ENCODE results near the gene ZIC1.

ZIC1 gene

DNA sequence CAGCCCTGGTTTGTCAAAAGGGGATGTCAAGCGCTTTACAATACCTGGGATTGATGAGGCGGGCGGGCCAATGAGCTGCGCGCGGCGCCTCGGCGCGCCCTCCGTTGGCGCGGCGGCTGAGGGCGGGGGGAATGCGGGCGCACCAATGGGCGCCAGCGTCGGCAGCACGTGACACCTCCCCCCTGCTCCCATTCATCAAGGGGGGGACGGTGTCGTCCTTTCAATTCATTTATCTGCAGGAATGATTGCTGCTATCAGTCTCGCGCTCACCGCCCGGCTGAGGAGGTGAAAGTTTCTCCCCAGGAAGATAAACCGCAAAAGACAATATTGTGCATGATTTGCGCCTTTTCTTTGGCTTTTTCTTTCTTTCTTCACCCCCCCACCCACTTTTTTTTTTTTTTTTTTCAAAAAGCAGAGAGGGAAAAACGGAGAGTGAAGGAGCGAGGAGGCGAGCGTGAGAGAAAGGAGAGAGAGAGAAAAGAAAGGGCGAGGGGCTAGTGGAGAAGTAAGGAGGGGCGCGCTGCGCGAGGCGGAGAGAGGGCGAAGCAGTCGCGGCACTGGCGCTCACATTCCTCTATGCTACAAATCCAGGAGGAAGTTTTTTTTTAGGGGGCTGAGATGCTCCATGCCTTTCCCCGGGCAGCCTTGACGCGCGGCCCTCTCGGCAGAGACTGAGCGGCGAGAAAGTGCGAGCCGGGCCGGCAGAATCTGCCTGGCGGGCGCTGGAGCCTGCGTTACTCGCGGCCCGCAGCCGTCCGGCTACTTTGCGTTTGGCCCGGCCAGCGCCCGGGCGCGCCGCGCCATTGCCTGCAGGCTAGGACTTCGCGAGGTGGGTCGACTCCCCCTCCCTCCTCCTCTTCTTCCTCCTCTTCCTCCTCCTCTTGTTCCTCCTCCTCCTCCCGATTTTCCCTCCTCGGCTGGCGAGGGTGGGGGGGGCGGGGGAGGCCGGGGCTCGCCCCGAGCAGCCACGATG, at the start of gene ZIC1:
TSS of gene ZIC1 (plus strand) at position 223 of the 973 bp plus-strand sequence. CDS start at position 971, 748 bp downstream.
- TF ChIP-seq GATA3 (IDR thresholded peaks at IDR 0.05; ENCODE audit: low read depth, low read length) = no peak
- no peak for TF ChIP-seq GATA2 (IDR thresholded peaks at IDR 0.05; ENCODE audit: low read depth, low read length)

- TF ChIP-seq GATA2 (IDR thresholded peaks at IDR 0.05; ENCODE audit: low read depth, low read length) = no peak
- TF ChIP-seq GATA3 (IDR thresholded peaks at IDR 0.05; ENCODE audit: low read depth, low read length) = no peak
Observed at GRCh38 chr3:147360051-147360439, 49.1 kb upstream of the ZIC1 start.

- TF ChIP-seq GATA2 (IDR thresholded peaks at IDR 0.05; ENCODE audit: low read depth, low read length) = no peak
- no peak for TF ChIP-seq GATA3 (IDR thresholded peaks at IDR 0.05; ENCODE audit: low read depth, low read length)
Observed at GRCh38 chr3:147360646-147361453, 48.3 kb upstream of the ZIC1 start.

- TF ChIP-seq GATA3 (IDR thresholded peaks at IDR 0.05; ENCODE audit: low read depth, low read length) (no peak), GATA2 (IDR thresholded peaks at IDR 0.05; ENCODE audit: low read depth, low read length) (no peak)
Observed at GRCh38 chr3:147361454-147362420, 47.4 kb upstream of the ZIC1 start.

- TF ChIP-seq GATA3 (IDR thresholded peaks at IDR 0.05; ENCODE audit: low read depth, low read length) = no peak
- no peak for TF ChIP-seq GATA2 (IDR thresholded peaks at IDR 0.05; ENCODE audit: low read depth, low read length)
Observed at GRCh38 chr3:147364771-147365170, 44.4 kb upstream of the ZIC1 start.

GRCh38 chr3:147365196-147366115, 43.7 kb upstream of the ZIC1 start:
- TF ChIP-seq GATA2 (IDR thresholded peaks at IDR 0.05; ENCODE audit: low read depth, low read length) (no peak), GATA3 (IDR thresholded peaks at IDR 0.05; ENCODE audit: low read depth, low read length) (no peak)

DNA sequence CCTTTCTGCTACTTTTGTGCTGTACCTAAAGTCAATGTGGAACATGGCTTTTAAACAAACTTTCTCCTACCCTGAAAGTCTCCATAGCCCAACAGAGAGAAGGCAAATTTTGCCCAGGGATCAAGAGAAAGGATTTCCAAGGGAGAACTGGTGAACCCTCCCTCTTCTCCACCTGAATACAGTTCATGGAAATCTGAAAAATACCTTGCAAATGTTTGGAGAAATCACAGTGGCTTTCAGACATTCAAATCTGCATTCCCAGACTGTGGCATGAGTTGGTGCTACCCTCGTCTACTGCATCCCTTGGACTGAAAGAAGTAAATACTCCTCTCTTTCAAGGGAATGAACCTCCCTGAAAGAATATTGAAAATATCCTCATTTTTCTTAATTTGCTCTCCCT, 41.5 kb upstream of the ZIC1 start:
- TF ChIP-seq GATA2 (IDR thresholded peaks at IDR 0.05; ENCODE audit: low read depth, low read length) (no peak), GATA3 (IDR thresholded peaks at IDR 0.05; ENCODE audit: low read depth, low read length) (no peak)

DNA sequence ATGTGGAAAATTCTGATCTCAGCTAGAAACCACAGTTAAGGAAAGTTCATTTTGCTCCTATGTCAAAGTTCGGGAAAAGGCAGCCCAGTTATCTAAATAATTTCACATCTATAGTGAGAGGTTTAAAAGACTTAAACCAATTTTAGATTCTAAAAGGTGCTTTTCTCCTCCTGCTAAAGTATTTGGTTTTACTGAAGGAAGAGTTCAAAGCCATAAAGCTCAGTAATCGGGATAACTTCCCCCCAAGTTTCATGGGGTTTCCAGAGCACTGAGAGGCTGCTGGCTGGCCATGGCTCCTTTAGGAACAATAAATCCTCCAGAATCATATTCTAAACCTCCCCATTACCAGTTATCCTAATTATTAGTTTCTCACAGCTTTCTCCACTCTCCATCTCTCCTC, 41.0 kb upstream of the ZIC1 start:
- TF ChIP-seq GATA3 (IDR thresholded peaks at IDR 0.05; ENCODE audit: low read depth, low read length) (no peak), GATA2 (IDR thresholded peaks at IDR 0.05; ENCODE audit: low read depth, low read length) (no peak)

- TF ChIP-seq GATA3 (IDR thresholded peaks at IDR 0.05; ENCODE audit: low read depth, low read length) = no peak
- TF ChIP-seq GATA2 (IDR thresholded peaks at IDR 0.05; ENCODE audit: low read depth, low read length) = no peak
Observed at GRCh38 chr3:147368561-147369221, 40.5 kb upstream of the ZIC1 start.

DNA sequence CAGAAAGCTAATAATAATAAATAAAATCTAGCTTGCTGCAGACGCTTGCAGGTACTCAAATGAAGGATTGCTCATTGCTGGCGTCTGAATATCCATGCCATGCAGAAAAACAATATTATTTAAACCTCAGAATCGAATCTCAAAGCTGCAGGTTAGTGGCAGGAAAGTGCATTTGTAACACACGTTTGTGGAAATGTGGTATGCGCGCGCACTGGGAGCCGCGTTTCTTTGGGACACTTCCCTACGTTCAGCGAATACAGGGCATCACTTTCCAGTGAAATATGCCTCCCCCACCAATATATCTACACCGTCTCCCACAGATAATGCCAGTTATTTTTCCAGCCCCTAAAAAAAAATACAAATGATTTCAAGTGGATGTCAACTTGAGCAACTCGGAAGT, 39.9 kb upstream of the ZIC1 start:
- no peak for TF ChIP-seq GATA3 (IDR thresholded peaks at IDR 0.05; ENCODE audit: low read depth, low read length)
- TF ChIP-seq GATA2 (IDR thresholded peaks at IDR 0.05; ENCODE audit: low read depth, low read length) = no peak

DNA sequence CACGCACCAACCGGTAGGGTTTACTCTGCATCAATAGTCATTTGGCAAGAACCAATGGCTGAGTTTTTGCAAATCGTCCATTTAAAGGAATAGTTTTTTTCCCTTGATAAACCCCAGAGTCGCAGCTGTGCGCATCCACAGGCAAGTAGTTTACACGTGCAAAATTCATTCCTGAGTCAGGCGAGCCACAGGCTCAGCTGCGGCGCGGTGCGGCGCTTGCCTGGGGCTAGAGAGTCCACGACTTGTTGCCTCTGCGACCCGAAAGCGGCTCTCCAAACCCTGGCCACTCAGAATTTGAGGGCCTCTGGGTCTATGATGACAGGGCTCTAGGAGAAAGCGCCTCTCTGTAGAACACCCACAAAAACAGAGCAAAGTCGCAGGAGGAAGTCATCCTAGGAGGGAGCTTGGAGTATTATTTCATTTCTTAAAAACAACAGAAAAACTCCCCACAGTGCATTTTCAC, 39.5 kb upstream of the ZIC1 start:
- TF ChIP-seq GATA3 (IDR thresholded peaks at IDR 0.05; ENCODE audit: low read depth, low read length) (no peak), GATA2 (IDR thresholded peaks at IDR 0.05; ENCODE audit: low read depth, low read length) (no peak)

DNA sequence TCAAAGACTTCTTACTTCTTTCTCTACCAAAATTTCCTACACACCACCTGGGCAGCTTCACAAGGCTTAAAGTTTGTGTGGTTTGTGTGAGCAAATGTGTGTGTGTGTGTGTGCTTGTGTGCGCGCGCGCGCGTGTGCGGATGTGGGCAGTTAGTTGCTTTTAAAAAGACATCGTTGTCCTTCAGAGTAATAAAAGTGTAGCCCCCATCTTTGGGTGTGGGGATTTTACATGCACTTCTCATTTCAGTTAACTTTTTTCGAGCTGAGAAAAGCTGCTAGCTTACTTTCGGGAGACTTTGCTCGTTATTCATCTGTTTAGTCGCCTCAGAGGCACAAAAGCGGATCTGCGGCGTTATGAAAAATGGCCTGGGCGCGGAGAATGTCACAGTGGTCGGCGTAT, 38.8 kb upstream of the ZIC1 start:
- no peak for TF ChIP-seq GATA2 (IDR thresholded peaks at IDR 0.05; ENCODE audit: low read depth, low read length)
- TF ChIP-seq GATA3 (IDR thresholded peaks at IDR 0.05; ENCODE audit: low read depth, low read length) = no peak
